Smooth muscle cell (in vitro differentiated cells): Measurements from ENCODE around the gene CFAP65. TPM values are rescaled to one million over a fixed set of nuclear protein-coding genes. Genes with fewer than 3 reads are reported as not detected.

Source experiments
- DNase-seq: peaks from one replicate; lab custom pipeline; 2025; ENCODE audit not compliant: unreplicated experiment; lab: John Stamatoyannopoulos, UW
- H2AFZ ChIP-seq: fragments of 200-600 bp; sonication (generic); 2 replicates; pipeline ENCODE4 v1.6.0; 2016; ENCODE audit warnings: antibody characterized with exemption, low read depth, mild to moderate bottlenecking
- H3F3A ChIP-seq: fragments of 200-600 bp; sonication (generic); 2 replicates; pipeline ENCODE4 v1.6.0; 2017; ENCODE audit warnings: antibody characterized with exemption, low read depth
- H3K27ac ChIP-seq: fragments of 200-600 bp; sonication (generic); 2 replicates; pipeline ENCODE4 v1.5.1; 2016; ENCODE audit warnings: low read depth, mild to moderate bottlenecking
- H3K27me3 ChIP-seq: fragments of 200-600 bp; sonication (generic); 2 replicates; pipeline ENCODE4 v1.6.1; 2016; ENCODE audit warnings: low read depth, mild to moderate bottlenecking
- H3K36me3 ChIP-seq: fragments of 200-600 bp; sonication (generic); 2 replicates; pipeline ENCODE4 v1.5.1; 2016; ENCODE audit warnings: low read depth
- H3K4me1 ChIP-seq: fragments of 200-600 bp; sonication (generic); 2 replicates; pipeline ENCODE4 v1.5.1; 2016; ENCODE audit warnings: low read depth
- H3K4me2 ChIP-seq: fragments of 200-600 bp; sonication (generic); 2 replicates; pipeline ENCODE4 v1.6.0; 2016; ENCODE audit warnings: mild to moderate bottlenecking
- H3K4me3 ChIP-seq: fragments of 200-600 bp; sonication (generic); 2 replicates; pipeline ENCODE4 v1.5.1; 2016; ENCODE audit warnings: mild to moderate bottlenecking
- H3K79me2 ChIP-seq: fragments of 200-600 bp; sonication (generic); 2 replicates; pipeline ENCODE4 v1.6.0; 2016; ENCODE audit warnings: low read depth, mild to moderate bottlenecking
- H3K9ac ChIP-seq: fragments of 200-600 bp; sonication (generic); 2 replicates; pipeline ENCODE4 v1.6.0; 2016; ENCODE audit warnings: low read depth
- H3K9me3 ChIP-seq: fragments of 200-600 bp; sonication (generic); replicated peaks from 2 replicates; pipeline ENCODE4 v1.5.1; 2016; ENCODE audit warnings: low read depth
- H4K20me1 ChIP-seq: fragments of 200-600 bp; sonication (generic); 2 replicates; pipeline ENCODE4 v1.6.0; 2016; ENCODE audit warnings: low read depth
- CTCF ChIP-seq: fragments of 200-600 bp; sonication (generic); IDR thresholded peaks from 2 replicates; pipeline ENCODE4 v1.5.1; 2017; ENCODE audit warnings: borderline replicate concordance, mild to moderate bottlenecking, antibody characterized with exemption; ENCODE audit not compliant: insufficient read depth, poor library complexity, severe bottlenecking
- WGBS: methylation state at CpG from one replicate; pipeline ENCODE4 v1.1.7; 2016; ENCODE audit warnings: low lambda C conversion rate; 5-methylcytosine and 5-hydroxymethylcytosine counted together
- polyA plus RNA-seq: library from polyadenylated mRNA; unstranded; fragments of >200 nt; fragmentation: Nextera tagmentation; extraction: Ambion mirVana; gene quantifications from 2 replicates; pipeline ENCODE4 v1.2.1, GENCODE V29; 2016
- total RNA-seq: library from RNA; depleted of rRNA; stranded (reverse); fragments of >200 nt; gene quantifications from 2 replicates; pipeline ENCODE4 v1.2.3, GENCODE V29; 2014

Gene CFAP65
- total and polyA plus RNA-seq, 2 experiments from 2014 or later: not detected

- Histone ChIP-seq H4K20me1 (no peaks in the 10 kb centered on the region), H3F3A (no peaks in the 10 kb centered on the region), H3K27ac (no peak overlapping the region), H2AFZ (no peak overlapping the region), H3K9me3 (no peaks in the 10 kb centered on the region), H3K4me3 (peak overlapping the region; percentile 28), H3K9ac (no peak overlapping the region), H3K36me3 (no peaks in the 10 kb centered on the region), H3K27me3 (peaks cover 75% of the 10 kb centered on the region), H3K4me1 (peaks cover 19% of the 10 kb centered on the region), H3K4me2 (peak overlapping the region; percentile 76), H3K79me2 (no peaks in the 10 kb centered on the region)
- peak; percentile 45 for TF ChIP-seq CTCF
- WGBS: 4% methylated on average over 69 of the region's 72 CpGs
- DNase-seq: no peak
Measured at GRCh38 chr2:219002395-219003266, 38.7 kb downstream of the CFAP65 start.

- H3K27ac ChIP-seq: no peak overlapping the region
- no peaks in the 10 kb centered on the region for H3K79me2 ChIP-seq
- H4K20me1 ChIP-seq: no peaks in the 10 kb centered on the region
- no peaks in the 10 kb centered on the region for H3K36me3 ChIP-seq
- H2AFZ ChIP-seq: no peak overlapping the region
- H3K4me2 ChIP-seq: peak overlapping the region; percentile 76
- H3K4me3 ChIP-seq: peak overlapping the region; percentile 28
- H3K9me3 ChIP-seq: no peaks in the 10 kb centered on the region
- no peak for DNase-seq
- WGBS: 2% methylated on average over 22 of the region's 70 CpGs
- no peaks in the 10 kb centered on the region for H3F3A ChIP-seq
- no peak for TF ChIP-seq CTCF
- H3K4me1 ChIP-seq: peaks cover 19% of the 10 kb centered on the region
- peaks cover 73% of the 10 kb centered on the region for H3K27me3 ChIP-seq
- no peak overlapping the region for H3K9ac ChIP-seq
Measured at GRCh38 chr2:219001577-219002394, 39.5 kb downstream of the CFAP65 start.

- DNase-seq: no peak
- TF ChIP-seq CTCF: no peak
- 13% methylated on average over 24 of the region's 26 CpGs for WGBS
- H3K9ac ChIP-seq: no peak overlapping the region
- H3K27me3 ChIP-seq: peaks cover 71% of the 10 kb centered on the region
- no peaks in the 10 kb centered on the region for H3K9me3 ChIP-seq
- H3K4me3 ChIP-seq: peak overlapping the region; percentile 28
- H3K27ac ChIP-seq: no peak overlapping the region
- no peaks in the 10 kb centered on the region for H3K36me3 ChIP-seq
- H3K4me1 ChIP-seq: peaks cover 19% of the 10 kb centered on the region
- H3K4me2 ChIP-seq: no peak overlapping the region
- H4K20me1 ChIP-seq: no peaks in the 10 kb centered on the region
- no peaks in the 10 kb centered on the region for H3F3A ChIP-seq
- H3K79me2 ChIP-seq: no peaks in the 10 kb centered on the region
- no peak overlapping the region for H2AFZ ChIP-seq
Measured at GRCh38 chr2:219001100-219001576, 40.2 kb downstream of the CFAP65 start.
